WERI-Rb-1 (cell line): ENCODE data around the gene SMYD2.
A peak's percentile ranks its signal among the peaks of the same experiment; 100 is the strongest.
"Not testable (repeated sequence)": the region's sequence is repeated elsewhere in the genome, so short reads cannot be mapped to it uniquely, and the experiment has no call there.

Experiments
- DNase-seq: peaks from one replicate; pipeline ENCODE4 v3.0.0-alpha.2; 2020
- H3K27ac ChIP-seq: fragments of 250-450 bp; sonication (Bioruptor Pico); 2 replicates; pipeline ENCODE4 v1.5.1; 2020; ENCODE audit warnings: mild to moderate bottlenecking, moderate library complexity
- H3K27me3 ChIP-seq: fragments of 250-450 bp; sonication (Bioruptor Pico); 2 replicates; pipeline ENCODE4 v1.5.1; 2021; ENCODE audit warnings: mild to moderate bottlenecking, low read depth, moderate library complexity; ENCODE audit not compliant: insufficient read depth, severe bottlenecking
- H3K36me3 ChIP-seq: fragments of 250-450 bp; sonication (Bioruptor Pico); 2 replicates; pipeline ENCODE4 v1.5.1; 2020; ENCODE audit warnings: mild to moderate bottlenecking, moderate library complexity
- H3K4me3 ChIP-seq: 2 replicates; pipeline ENCODE4 v1.5.1; 2011; ENCODE audit warnings: low read depth, mild to moderate bottlenecking, control low read depth, low read length
- H3K9me3 ChIP-seq: fragments of 250-450 bp; sonication (Bioruptor Pico); 2 replicates; pipeline ENCODE4 v1.5.1; 2021; ENCODE audit warnings: mild to moderate bottlenecking, moderate library complexity; ENCODE audit not compliant: severe bottlenecking
- TF ChIP-seq, protein P1 (sequence below): IDR thresholded peaks from 2 replicates; pipeline ENCODE4 v1.5.1; 2011; ENCODE audit warnings: low read depth, mild to moderate bottlenecking, control low read depth, inconsistent platforms, low read length

Gene SMYD2

DNA sequence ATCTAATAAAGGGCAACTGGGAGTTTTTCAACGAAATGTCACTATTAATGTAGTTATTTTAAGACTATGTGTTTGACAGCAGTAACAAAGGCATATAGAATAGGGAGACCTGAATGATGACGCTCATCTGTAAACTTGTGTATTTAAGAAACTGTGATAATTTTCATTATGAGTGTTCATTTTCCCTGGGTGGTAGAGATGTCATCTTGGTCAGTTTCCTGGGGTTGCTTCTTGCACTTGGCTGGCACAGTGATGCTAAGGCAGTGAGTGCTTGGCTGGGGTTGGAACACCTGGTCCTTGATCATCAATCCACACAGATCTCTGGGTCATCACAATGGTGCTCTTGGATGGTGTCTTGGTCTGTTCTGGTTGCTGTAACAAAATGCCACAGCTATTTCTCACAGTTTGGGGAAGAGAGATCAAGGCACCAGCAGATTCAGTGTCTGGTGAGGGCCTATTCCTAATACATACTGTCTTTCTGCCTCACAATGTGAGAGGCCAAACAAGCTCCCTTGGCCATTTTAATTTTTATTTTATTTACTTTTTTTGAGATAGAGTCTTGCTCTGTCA is 7.9 kb upstream of the SMYD2 start:
- DNase-seq: no peak
- H3K9me3 ChIP-seq: peaks cover 5% of the 10 kb centered on the region
- no peaks in the 10 kb centered on the region for H3K27me3 ChIP-seq
- no peaks in the 10 kb centered on the region for H3K36me3 ChIP-seq
- H3K27ac ChIP-seq: no peak overlapping the region
- no peak overlapping the region for H3K4me3 ChIP-seq
- TF ChIP-seq, protein P1, sequence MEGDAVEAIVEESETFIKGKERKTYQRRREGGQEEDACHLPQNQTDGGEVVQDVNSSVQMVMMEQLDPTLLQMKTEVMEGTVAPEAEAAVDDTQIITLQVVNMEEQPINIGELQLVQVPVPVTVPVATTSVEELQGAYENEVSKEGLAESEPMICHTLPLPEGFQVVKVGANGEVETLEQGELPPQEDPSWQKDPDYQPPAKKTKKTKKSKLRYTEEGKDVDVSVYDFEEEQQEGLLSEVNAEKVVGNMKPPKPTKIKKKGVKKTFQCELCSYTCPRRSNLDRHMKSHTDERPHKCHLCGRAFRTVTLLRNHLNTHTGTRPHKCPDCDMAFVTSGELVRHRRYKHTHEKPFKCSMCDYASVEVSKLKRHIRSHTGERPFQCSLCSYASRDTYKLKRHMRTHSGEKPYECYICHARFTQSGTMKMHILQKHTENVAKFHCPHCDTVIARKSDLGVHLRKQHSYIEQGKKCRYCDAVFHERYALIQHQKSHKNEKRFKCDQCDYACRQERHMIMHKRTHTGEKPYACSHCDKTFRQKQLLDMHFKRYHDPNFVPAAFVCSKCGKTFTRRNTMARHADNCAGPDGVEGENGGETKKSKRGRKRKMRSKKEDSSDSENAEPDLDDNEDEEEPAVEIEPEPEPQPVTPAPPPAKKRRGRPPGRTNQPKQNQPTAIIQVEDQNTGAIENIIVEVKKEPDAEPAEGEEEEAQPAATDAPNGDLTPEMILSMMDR: no peak

DNA sequence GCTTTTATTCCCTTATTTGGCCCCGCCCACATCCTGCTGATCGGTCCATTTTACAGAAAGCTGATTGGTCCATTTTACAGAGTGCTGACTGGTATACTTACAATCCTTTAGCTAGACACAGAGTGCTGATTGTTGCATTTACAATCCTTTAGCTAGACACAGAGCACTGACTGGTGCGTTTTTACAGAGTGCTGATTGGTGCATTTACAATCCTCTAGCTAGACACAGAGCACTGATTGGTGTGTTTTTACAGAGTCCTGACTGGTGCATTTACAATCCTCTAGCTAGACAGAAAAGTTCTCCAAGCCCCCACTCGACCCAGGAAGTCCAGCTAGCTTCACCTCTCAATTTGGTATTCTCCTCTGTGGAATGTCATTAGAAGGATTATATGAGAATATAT is 5.3 kb upstream of the SMYD2 start:
- H3K9me3 ChIP-seq, H3K27ac ChIP-seq, H3K27me3 ChIP-seq, H3K4me3 ChIP-seq, DNase-seq, H3K36me3 ChIP-seq: not testable (repeated sequence)

DNA sequence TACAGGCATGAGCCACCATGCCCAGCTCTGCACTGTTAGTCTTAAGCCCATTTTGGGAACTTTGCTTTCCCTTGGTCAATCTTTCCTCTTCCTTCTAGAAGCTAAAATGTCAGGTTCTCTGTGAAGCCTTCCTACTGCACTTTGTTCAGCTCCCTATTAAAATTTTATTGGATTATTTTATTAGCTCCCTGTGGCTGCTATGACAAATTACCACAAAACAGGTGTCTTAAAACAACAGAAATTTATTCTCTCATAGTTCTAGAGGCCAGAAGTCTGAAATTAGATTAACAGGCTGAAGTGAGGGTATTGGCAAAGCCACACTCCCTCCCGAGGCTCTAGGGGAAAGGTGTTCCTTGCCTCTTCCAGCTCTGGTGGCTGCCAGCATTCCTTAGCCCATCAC is 4.2 kb upstream of the SMYD2 start:
- no peak for DNase-seq
- TF ChIP-seq, protein P1: no peak
- Histone ChIP-seq H3K9me3 (peaks cover 5% of the 10 kb centered on the region), H3K27me3 (no peaks in the 10 kb centered on the region), H3K36me3 (no peaks in the 10 kb centered on the region; the same call in 1 of the 2 replicates), H3K4me3 (no peak overlapping the region), H3K27ac (no peak overlapping the region)

DNA sequence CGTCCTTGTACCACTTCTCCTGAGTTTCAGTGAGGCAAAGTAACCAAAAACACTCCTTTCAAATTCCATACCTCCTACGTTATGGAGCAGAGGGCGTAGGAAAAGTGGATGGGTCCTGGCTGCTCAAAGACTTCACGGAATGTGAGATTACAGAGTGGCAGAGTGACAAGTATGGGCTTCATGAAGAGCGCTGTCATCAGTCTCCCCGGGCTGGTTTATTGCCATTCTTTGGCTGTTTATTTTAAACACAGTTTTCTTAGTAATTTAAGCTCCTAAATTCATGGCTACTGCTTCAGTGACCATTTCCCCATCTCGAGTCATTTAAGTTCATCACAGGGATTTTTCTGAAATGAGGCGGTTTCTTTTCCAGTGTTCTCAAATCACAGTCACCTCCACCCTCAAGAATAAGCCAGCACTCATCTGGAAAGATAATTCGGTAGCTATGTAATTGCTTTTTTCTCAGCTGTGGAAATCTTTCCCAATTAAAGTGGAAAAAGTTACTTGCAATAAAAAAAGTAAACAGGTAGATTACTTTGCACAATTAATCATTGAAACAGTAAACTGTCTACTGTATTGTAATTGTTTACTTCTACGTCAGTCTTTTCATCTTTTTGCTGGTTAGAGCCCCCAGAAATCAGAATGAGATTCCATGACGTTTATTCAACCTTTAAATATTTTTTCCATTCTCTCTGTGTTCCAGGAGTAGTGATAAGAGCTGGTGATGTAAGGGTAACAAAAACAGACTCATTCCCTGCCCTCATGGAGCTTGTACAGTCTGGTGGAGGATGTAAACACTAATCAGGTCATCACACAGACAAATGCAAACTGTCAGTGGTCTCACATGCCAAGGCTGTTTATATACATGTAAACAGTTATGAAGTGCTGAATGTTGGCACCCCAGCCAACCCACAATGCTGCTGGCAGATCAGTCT is 3.0 kb upstream of the SMYD2 start:
- DNase-seq: no peak
- no peak overlapping the region for H3K4me3 ChIP-seq
- H3K27me3 ChIP-seq: no peaks in the 10 kb centered on the region
- H3K36me3 ChIP-seq: no peaks in the 10 kb centered on the region; the same call in 1 of the 2 replicates
- TF ChIP-seq, protein P1: no peak
- H3K9me3 ChIP-seq: peaks cover 5% of the 10 kb centered on the region
- no peak overlapping the region for H3K27ac ChIP-seq

DNA sequence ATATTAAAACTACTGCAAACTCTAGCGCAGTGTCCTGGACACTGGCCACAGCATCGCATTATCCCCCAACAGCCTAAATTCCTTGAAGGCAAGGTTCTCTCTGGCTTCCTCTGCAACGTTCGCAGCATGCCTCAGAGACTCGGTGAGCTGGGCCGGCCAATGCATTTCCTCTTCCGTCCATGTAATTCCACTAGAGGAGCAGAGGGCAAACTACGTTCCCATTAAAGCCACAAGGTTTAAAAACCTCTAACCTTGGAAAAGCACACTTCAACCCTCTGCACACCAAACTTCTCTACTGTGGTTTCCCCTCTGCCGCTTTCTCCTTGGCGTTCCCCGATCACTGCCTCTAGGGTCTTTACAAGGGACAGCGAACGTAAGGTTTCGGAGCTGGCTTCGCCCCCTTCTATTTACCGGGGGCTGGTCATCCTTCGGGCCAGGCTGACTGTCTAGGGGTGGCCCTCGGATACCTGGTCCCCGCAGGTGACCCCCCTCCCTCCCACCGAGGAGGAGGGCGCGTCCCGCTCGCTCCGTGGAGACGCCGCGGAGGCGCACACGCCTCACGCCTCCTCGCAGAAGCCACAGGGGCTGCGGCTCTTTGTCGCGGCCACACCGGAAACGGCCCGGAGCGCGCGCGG is 456 bp upstream of the SMYD2 start:
- Histone ChIP-seq H3K36me3 (no peaks in the 10 kb centered on the region; the same call in 1 of the 2 replicates), H3K4me3 (peak overlapping the region; percentile 77), H3K27me3 (no peaks in the 10 kb centered on the region), H3K9me3 (peaks cover 1% of the 10 kb centered on the region), H3K27ac (peak overlapping the region; percentile 100)
- DNase-seq: peak; percentile 37
- TF ChIP-seq, protein P1: no peak
